MV-4-11 (cell line): ENCODE results near the gene UBAC2.

Source experiments
- DNase-seq: peaks from one replicate; lab custom pipeline; 2025; lab: John Stamatoyannopoulos, UW

The UBAC2 gene

DNA sequence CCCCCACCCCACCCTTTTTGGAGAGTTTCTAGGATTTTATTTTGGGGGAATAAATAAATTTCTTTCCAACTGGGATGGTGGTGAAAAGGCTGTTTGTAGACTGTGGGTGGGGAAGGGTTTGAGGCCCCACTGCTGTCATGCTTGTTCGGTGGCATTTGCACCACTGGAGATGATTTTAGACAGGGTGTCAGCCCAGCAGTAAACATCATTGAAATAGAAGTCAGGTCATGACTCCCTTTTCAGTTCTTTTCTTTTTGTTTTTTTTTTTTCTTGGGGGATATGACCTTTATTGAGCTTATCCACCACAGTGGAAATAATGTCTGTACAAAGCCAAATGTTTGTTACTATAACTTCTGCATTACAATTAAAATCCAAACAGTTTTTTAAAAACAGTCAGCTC is 14.1 kb downstream of the UBAC2 start:
- DNase-seq: no peak

DNA sequence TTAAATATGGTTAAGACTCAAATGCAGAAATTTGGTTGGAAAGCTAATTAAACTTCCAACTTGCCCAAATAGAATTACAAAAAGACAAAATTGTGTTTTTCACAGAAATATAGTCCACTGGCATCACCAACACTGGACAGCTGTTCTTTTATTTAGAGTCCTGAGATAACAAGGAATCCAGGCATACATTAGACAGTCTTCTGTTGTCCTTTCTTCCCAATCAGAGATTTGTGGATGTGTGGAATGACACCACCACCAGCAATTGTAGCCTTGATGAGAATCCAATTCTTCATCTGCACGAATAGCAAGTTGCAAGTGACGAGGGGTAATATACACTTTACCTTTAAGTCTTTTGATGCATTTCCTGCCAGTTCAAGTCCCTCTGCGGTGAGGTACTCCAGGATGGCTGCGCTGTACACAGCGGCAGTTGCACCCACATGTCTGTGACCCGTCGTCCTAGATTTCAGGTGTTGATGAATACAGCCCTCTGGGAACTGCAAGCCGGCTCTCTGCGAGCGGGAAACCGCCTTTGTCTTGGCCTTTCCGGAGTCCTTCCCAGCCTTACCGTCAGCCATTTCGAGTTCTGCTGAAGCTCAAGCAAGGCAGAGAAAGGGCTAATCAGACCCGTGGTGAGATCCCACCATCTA is 14.7 kb downstream of the UBAC2 start:
- DNase-seq: no peak

DNA sequence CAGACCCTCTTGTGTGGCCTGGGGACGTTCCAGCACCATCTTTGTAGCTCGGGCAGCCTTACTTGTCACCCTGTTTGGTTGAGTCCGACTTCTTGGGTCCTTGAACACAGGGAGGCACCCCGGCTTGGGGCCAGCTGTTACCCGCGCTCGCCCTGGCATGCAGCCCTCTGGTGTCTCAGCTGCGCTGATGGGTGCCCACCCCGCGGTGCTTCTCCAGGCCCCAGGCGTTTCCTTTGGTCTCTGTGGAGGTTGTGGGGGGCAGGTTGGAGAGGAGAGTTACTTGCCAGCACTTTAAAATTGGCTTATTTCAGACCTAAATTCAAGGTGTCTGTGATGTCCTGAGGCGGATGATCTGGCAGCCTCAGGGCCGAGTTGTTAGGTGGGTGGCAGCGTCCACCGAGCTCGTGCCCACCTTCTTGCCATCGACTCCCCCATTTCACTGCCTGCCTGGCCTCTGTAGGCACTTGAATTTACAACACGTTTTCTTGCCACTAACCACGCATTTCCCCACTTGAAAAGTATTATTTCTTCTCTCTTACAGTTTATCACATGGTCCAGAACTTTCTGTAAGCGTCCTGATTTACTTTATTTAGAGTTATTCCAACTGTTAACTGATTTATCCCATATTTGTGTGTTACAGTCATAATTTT is 16.9 kb downstream of the UBAC2 start:
- no peak for DNase-seq

DNA sequence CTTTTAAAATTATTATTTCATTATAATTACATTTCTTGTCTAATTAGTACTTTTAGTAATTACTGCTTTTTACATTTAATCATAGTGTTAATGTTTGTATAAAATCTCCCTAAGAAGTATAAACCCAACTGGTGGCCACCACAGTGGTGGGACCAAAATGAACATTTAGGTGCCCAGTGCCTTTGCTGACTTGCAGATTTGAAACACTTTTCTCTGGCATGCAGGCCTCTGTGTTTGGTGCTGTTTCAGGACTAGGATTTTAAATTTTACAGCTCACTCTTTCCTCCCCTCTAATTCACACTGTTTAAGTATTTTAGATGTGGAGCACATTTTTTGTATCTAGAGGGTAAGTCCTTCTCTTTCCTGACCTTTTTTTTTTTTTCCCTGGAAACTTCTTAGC is 17.5 kb downstream of the UBAC2 start:
- DNase-seq: no peak

DNA sequence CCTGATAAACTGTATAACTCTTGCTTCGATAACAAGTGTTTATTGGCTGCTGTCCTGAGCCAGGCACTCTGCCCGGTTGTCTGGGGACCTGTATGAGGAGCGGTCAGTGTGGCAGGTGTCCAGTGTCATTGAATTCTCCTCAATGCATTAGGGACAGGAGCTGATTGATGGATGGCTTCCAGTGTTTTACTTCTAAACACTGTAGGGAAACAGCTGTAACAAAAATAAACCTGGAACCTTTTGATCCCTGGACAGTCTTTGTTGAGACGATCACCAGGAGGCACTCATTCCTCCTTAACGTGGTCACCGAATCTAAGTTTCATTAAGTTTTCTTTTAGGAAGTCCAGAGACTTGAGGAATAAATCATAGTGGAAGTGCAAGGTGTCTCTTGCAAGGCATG is 17.9 kb downstream of the UBAC2 start:
- DNase-seq: no peak

DNA sequence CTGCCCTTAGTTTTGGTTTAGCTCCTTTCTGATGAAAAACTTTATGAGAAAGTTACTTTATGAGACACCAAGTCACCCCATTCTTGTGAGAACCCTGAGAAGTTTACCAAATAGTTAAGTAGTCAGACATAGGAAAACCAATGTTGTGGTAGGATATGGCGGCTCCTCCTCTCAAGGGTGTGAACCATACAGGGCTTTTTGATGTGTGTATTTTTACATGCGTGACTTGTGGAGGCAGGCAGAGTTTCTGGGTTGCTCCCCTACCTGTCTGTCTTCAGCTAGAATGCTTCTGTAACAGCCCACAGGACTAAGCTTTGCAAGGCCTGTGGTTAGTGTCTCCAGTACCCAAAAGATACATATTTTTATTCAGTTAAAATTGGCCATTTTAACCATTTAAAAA is 18.3 kb downstream of the UBAC2 start:
- DNase-seq: no peak

DNA sequence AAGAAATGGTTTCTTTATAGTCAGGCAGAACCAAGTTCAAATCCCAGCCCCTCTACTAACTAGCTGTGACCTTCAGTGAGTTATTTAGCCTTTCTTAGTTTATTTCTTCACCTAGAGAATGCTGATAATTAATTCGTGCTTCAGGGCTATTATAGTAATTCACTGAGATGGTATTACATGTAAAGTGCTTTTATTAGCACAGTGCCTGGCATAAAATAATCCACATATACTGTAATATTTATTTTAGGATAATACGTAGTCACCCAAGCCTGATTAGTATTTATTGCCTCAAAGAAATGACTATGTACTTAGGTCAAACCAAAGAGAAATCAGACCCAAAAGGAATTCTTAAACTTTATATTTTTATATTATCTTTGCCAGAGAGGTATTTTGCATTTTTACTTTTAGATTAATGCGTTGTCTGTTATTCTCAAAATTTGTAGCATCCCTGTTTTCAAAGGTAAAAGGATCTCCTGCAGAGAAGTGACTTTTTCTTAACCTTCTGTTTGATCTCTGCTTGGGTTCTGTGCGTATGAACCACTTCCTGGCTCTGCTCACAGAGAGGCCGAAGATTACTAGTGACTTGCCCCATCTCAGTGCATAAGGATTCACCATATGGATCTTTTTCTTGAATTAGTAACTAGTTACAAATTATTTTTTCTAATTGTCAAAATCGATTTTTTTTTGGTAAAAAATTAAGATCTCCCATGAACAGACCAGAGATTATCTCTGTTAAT is 19.7 kb downstream of the UBAC2 start:
- peak; percentile 25 for DNase-seq

DNA sequence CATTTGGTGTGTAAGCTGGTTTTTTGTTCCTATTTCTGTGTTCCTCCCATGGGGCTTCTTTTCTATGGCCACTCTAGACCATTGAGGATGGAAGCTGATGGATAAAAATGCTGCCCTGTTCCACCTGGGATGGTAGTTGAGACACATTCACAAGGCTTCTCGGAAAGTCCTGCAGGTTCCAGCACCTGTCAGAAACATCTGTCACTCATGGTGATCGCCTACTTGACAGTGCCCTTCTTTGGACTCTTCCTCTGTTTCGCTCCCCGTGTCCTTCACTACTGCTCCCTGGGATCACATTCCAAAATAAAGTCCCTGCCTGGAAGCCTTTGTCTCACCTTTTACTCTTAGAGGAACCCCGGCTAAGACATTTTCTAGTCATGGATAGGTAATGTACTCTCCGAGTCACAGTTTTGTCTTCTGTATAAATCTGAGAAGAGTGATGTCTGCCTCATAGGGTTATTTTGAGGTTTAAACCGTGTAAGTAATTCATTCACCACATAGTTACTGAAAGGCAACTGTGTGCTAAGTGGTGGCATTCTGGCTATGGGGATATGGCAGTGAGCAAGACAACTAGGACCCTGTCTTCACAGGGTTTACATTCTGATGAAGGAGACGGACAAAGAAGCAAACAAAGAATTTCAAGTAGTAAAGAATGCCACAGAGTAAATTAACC is 21.0 kb downstream of the UBAC2 start:
- no peak for DNase-seq

DNA sequence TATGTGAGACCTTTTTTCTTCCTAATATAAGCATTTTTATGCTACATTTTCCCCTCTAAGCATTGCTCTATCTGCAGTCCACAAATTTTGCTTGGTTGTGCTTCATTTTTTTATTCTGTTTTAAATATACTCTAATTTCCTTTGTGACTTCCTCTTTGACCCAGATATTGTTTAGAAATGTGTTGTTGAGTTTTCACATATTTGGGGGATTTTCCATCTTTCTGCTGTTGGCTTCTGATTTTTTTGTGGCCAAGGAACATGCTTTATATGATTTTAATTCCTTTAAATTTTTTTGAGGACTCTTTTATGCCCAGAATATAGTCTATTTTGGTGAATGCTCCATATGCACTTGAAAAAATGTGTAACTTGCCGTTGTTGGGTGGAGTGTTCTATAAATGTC is 22.9 kb downstream of the UBAC2 start:
- no peak for DNase-seq

DNA sequence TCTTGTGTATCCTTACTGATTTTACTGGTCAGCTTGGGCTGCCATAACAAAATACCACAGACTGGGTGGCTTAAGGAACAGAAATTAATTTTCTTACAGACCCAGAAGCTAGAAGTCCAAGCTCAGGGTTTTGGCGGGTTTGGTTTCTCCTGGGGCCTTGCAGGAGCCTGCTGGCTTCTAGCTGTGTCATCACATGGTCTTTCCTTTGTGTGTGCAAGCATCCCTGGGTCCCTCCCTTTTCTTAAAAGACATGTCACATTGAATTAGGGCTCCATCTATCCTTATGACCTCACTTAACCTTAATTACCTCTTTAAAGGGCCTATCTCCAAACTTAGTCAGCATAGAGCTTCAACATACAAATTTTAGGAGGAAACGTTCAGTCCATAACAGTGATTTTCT is 23.4 kb downstream of the UBAC2 start:
- peak; percentile 73 for DNase-seq

DNA sequence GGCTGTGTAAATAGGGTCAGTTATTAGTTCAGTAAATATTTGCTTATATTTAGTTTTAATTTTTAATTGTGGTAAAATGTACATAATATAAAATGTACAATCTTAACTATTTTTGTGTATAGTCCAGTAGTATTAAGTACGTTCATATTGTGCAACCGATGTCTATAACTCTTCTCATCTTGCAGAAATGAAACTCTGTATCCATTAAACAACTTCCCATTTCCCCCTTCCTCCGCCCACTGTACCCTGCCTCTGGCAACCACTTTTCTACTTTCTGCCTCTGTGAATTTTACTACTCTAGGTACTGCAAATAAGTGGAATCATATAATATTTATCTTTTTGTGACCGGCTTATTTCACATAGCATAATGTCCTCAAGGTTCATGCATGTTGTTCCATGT is 24.4 kb downstream of the UBAC2 start:
- DNase-seq: peak; percentile 89

DNA sequence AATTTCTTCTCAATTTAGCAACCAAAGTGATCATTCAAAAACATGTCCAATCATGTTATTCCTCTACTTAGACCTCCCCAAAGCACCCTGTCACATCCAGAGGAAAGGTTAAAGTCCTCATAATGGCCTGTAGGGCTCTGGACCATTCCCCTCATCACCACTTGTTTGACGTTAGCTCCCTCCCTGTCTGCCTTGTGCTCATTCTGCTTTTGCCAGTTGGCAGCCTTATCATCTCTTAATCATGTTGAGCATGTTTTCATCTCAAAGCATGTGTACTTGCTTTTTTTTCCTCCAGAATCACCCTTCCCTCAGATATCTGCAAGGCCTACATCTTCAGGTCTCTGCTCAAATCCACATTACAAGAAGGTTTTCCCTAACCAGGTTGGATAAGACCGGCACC is 25.9 kb downstream of the UBAC2 start:
- DNase-seq: no peak

DNA sequence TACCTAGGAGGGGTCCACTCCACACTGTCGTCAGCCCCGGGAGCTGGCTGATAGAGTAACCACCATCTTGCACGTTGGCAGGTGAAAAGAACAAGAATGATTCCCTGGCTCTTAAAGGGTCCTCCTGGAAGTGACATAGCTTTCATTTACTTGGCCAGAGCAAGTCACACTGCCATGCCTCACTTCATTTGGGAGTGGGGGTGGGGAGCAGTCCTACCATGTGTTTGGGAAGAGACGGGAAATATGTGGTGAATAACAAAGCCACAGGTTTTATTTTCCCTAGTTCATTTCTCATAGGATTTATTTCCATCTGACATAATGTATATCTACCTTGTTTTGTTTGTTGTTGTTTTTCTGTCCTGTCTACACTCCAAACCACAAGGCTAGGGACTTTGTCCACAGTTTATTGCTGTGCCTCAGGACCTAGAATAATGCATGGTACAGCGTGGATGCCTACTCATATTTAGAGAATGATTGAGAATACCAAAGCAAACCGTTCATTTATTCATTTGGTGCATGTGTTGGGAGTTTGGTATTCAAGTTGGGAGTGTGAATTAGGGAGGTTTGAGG is 26.8 kb downstream of the UBAC2 start:
- no peak for DNase-seq

DNA sequence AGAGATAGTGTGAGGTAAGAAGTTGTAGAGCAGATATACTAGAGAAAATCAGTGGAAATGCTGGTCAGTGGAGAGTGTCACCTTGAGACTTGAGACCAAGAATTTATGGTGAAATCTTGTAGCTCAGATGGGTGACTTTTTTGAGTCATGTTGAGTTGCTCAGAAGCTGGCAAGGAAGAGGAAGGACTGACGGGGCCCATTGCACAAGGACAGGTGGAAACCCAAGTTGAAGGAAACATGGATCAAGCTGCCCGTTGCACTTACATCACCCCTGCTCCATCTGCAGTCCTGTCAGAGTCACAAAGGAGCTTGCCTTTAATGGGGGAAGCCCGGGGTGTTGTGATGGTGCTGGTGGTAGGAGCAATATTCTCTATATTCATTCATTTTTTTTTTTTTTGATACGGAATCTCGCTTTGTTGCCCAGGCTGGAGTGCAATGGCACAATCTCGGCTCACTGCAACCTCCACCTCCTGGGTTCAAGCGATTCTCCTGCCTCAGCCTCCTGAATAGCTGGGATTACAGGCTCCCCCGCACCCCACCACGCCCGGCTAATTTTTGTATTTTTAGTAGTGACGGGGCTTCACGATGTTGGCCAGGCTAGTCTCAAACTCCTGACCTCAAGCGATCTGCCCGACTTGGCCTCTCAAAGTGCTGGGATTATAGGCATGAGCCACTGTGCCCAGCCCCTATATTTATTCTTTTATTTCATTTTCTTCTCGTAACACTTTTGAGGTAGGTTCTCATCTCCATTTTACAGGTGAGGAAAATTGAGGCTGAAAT is 27.4 kb downstream of the UBAC2 start:
- peak; percentile 94 for DNase-seq

DNA sequence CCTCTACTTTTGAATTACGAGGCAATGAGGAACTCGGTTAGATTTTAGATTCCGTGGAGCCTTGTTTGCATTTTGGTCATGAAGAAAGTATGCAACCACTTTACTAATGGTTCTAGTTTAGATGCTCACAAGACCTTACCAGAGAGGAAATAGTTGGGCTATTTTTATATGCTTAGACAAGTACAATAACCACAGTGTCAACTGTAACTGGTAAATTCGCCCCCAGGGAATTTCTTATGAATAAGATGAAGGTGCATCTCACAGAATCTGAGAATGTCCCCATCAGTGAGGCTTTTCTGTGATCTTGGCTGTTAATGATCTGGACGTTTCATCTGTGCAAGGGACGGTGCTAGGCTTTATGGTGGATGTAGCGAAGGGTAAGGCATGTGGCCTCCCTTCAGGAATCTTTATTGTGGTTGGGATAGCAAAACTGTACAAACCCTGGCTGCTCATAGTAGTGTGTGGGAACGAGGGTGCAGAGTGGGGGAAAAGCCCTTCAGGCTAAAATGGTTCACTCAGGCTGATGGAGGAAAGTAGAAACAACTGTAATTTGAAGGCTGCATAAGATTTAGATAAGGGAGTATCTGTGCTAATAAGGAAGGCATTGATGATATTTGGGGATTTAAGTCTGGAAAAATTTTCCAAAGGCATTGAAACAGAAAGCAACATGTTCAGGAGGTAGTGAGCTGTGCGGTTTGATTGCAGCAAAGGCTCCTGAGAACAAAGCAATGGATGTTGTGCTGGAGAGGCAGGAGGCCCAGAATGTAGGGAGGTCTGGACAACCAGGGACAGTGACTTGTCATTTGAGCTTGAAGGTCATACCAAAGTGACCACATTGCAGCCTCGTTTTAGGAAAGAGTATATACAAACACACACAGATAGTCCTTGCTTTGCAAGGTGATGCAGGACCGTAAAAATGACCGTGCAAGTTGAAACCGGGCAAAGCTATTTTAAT is 28.4 kb downstream of the UBAC2 start:
- peak; percentile 87 for DNase-seq

DNA sequence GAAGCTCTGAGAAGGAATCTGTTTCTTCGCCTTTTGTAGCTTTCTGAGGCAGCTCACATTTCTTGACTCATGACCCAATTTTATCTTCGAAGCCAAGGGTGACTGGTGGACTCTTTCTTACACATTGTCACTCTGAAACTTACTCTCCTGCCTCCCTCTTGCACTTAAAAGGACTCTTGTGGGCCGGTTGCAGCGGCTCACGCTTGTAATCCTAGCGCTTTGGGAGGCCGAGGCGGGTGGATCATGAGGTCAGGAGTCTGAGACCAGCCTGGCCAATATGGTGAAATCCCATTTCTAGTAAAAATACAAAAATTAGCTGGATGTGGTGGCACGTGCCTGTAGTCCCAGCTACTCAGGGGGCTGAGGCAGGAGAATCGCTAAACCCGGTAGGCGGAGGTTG is 29.9 kb downstream of the UBAC2 start:
- peak; percentile 33 for DNase-seq

DNA sequence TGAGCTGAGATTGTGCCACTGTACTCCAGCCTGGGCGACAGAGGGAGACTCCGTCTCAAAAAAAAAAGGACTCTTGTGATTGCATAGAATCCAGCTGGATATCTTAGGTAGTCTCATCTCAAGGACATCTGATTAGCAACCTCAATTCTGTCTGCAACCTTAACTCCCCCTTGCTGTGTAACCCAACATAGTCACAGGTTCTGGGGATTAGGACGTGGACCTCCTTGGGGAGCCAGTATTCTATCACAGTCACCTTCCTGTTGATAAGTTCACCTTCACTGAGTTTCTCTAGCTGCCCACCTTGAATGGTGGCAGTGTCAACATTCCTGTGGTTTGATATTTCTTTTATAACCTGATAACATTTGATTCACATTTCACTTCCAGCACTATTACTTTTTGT is 30.3 kb downstream of the UBAC2 start:
- no peak for DNase-seq

DNA sequence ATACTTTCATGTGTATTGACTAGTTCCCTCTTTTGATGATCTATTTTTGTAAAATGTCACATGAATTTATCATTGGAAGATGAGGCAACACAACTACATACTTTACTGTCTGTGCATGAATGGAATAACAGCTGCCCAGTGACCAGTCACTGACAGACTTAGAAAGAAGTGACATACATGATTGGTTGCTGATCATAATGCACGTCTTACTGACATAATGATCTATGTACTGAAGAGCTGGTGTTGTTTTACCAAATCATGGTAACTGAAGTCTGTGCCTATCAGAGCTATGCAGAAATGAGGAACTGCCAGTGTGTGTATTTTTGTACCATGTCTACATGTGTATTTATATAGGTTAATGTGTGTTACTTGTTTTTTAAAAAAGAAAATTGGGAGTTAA is 31.1 kb downstream of the UBAC2 start:
- DNase-seq: peak; percentile 100

DNA sequence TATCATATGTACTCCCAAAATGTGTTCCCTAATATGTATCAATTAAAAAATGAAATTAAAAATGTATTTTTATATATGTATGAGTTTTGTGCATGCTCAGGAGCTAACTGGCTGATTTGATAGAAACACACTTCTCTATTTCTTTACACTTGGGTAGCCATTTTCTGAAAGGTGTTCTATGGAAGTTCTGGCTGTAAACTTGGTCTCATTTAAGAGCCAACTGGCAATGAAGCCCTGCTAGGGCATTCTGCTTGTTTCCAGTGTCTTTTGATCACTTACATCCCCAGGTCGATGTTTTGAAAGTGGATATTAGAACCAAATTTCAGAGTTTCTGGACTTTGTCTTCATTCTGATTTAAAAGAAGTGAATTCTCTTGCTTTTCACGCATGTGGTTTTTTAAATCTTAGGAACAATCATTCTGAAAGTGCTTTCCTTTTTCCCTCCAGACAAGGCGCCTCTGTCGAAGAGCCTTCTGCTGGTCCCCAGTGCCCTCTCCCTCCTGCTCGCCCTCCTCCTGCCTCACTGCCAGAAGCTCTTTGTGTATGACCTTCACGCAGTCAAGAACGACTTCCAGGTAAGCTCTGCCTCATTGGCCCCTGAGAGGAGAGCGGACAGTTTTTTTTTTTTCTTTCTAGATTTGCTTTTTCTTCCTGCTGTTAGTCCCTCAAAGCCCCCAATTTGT is 37.5 kb downstream of the UBAC2 start:
- DNase-seq: no peak

DNA sequence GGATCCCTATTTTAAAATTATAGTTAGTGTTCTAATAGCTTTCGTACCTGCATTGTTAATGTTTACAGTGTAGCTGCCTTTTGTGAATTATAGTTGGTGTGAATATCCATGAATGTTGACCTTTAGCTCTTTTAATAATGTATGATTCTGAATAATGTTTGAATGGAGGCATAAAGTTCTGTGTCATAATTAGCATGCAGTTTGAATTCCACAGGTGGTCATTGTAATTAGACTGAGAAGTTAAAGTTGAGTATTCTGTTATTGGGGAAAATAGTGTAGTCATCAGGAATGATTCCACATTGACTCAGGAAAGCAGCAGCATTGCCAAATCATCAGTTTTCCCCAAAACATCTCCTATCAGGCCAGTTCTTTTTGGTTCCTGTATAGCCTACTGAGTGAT is 45.4 kb downstream of the UBAC2 start:
- no peak for DNase-seq
